Loucy (cell line): ENCODE results near the gene HS6ST3.

ENCODE experiments used
- CTCF ChIP-seq: fragments of 200-600 bp; sonication (generic); conservative IDR thresholded peaks from 2 replicates; pipeline ENCODE4 v1.5.1; 2014; ENCODE audit warnings: mild to moderate bottlenecking, antibody characterized with exemption, low read length
- EZH2phosphoT487 ChIP-seq: fragments of 200-600 bp; IDR thresholded peaks from 2 replicates; pipeline ENCODE4 v1.6.1; 2018; ENCODE audit warnings: antibody characterized with exemption, mild to moderate bottlenecking, moderate library complexity, borderline replicate concordance

- TF ChIP-seq CTCF (no peak), EZH2phosphoT487 (no peak)
These were observed 729.5 kb downstream of the HS6ST3 start for GRCh38 chr13:96819375-96819774.
